ENCODE data around the gene SPEM2. TPM values are rescaled to one million over a fixed set of nuclear protein-coding genes. Genes with fewer than 3 reads are reported as not detected.

SPEM2 gene
- total RNA-seq, 1 experiment from 2014 or later: not detected

DNA sequence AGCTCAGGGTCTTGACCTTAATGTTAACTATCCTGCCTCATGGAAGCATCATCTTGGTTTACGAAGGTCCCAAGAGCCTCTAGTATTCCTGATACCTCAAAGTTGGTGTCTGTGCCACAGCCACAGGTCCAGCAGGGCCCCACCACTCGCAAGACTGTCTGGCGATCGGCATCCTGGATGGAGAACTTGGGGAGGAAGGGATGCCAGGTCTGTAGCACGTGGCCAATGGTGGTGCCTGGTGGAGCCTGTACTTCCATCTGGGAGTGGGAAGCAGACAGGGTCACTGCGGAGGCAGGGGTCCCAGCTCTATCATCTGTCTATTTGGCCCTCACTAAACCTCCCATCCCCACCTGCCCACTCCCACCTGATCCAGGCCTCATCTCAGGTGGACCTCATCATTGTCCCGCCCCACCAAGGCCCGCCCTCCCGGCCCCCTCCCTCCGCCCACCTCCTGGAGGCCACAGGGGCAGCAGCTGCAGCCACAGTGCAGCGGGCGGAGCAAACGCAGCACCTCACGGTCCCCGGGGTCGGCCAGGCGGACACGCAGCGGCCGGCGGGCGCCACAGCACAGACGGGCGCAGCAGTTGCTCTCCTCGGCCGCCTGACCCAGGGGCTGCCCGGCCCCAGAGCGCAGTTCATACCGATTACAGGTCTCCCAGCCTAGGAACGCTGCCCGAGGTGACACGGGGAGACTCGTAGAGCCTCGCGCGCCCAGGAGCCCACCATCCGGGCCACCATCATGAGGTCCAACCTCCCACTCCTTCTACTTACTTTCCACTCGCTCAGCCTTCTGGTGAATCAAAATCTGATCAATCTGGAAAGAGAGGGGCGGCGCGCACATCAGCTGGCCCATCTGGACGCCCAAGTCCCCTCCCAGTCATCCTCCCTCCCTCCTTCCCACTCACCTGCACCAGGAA lies 32.5 kb upstream of the SPEM2 start:
- Histone ChIP-seq H4K5ac (ENCODE audit: insufficient read length, low read depth, low read length) (no peak overlapping the region), H3K4ac (ENCODE audit: low read depth, low read length) (no peak overlapping the region), H3T11ph (ENCODE audit: low read length) (no peak overlapping the region), H3K14ac (ENCODE audit: insufficient read depth, low read length) (no peak overlapping the region), H2BK15ac (ENCODE audit: low read depth, low read length) (no peak overlapping the region), H3K79me1 (ENCODE audit: insufficient read depth, low read depth, low read length, poor library complexity, severe bottlenecking) (no peaks in the 10 kb centered on the region), H3K79me2 (ENCODE audit: insufficient read depth, low read length) (no peaks in the 10 kb centered on the region), H3K27ac (ENCODE audit: insufficient read length, low read depth, low read length) (no peak overlapping the region), H4K20me1 (ENCODE audit: control insufficient read depth, insufficient read depth, insufficient read length) (peaks cover 2% of the 10 kb centered on the region), H3K9ac (ENCODE audit: extremely low read depth, insufficient read length, low read length) (no peak overlapping the region), H2BK12ac (ENCODE audit: insufficient read length, low read depth, low read length) (no peak overlapping the region), H2AFZ (ENCODE audit: low read length) (no peak overlapping the region), H3K18ac (ENCODE audit: insufficient read length, low read depth, low read length) (no peak overlapping the region), H3K23me2 (ENCODE audit: insufficient read length, low read depth, low read length, poor library complexity, severe bottlenecking) (peaks cover 12% of the 10 kb centered on the region), H4K91ac (ENCODE audit: insufficient read length, low read depth, low read length) (no peak overlapping the region), H3K4me2 (ENCODE audit: insufficient read depth, insufficient read length, low read length) (peak overlapping the region; percentile 92), H2BK20ac (ENCODE audit: low read depth, low read length, poor library complexity, severe bottlenecking) (no peak overlapping the region), H3K56ac (ENCODE audit: insufficient read length, low read depth, low read length) (no peak overlapping the region), H3K4me1 (ENCODE audit: insufficient read depth, low read length) (peaks cover 7% of the 10 kb centered on the region; the same call in 1 of the 2 replicates), H3K23ac (ENCODE audit: insufficient read length, low read depth, low read length) (no peak overlapping the region), H2BK5ac (ENCODE audit: insufficient read length, low read length) (no peak overlapping the region), H2BK120ac (ENCODE audit: low read depth, low read length, poor library complexity, severe bottlenecking) (no peak overlapping the region), H3K9me3 (ENCODE audit: control insufficient read depth, low read depth, low read length) (no peaks in the 10 kb centered on the region), H3K27me3 (ENCODE audit: insufficient read depth, low read length) (no peaks in the 10 kb centered on the region), H4K8ac (replicated peaks; ENCODE audit: insufficient read length, low read depth, low read length) (no peak overlapping the region), H2AK5ac (ENCODE audit: insufficient read length, low read length) (no peak overlapping the region)
- Mint-ChIP-seq H3K4me1 (peaks cover 22% of the 10 kb centered on the region in 2 experiments), H3K27me3 (ENCODE audit: low read depth) (peaks cover 2% of the 10 kb centered on the region), H3K9me3 (no peaks in the 10 kb centered on the region; a peak in 1 of 5 replicates), H3K4me3 (peak overlapping the region; percentile 87 to 96), H3K27ac (peak overlapping the region in 1 of 3 experiments; percentile 67; a peak in 1 of 7 replicates), H3K36me3 (ENCODE audit: insufficient read depth in 1 of 3, low read depth in 3 of 3) (peaks cover 25 to 41% (median 25%) of the 10 kb centered on the region in 3 experiments)
- DNase-seq: peak; percentile 67
- TF ChIP-seq, protein P1, sequence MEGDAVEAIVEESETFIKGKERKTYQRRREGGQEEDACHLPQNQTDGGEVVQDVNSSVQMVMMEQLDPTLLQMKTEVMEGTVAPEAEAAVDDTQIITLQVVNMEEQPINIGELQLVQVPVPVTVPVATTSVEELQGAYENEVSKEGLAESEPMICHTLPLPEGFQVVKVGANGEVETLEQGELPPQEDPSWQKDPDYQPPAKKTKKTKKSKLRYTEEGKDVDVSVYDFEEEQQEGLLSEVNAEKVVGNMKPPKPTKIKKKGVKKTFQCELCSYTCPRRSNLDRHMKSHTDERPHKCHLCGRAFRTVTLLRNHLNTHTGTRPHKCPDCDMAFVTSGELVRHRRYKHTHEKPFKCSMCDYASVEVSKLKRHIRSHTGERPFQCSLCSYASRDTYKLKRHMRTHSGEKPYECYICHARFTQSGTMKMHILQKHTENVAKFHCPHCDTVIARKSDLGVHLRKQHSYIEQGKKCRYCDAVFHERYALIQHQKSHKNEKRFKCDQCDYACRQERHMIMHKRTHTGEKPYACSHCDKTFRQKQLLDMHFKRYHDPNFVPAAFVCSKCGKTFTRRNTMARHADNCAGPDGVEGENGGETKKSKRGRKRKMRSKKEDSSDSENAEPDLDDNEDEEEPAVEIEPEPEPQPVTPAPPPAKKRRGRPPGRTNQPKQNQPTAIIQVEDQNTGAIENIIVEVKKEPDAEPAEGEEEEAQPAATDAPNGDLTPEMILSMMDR (conservative IDR thresholded peaks at IDR 0.05): no peak
- no CpG with 5 or more reads among the region's 42 CpGs for WGBS (ENCODE audit: extremely low coverage, insufficient read length, low lambda C conversion rate)
